Measurements from ENCODE around the gene PRR5L. TPM values are rescaled to one million over a fixed set of nuclear protein-coding genes. Genes with fewer than 3 reads are reported as not detected.

The PRR5L gene
- total RNA-seq, 2 donors from 2014 or later: 10.0 to 10.6 TPM

- peaks cover 32% of the 10 kb centered on the region for H3K27me3 Mint-ChIP-seq
- H3K36me3 Mint-ChIP-seq (ENCODE audit: low read depth): peaks cover 27% of the 10 kb centered on the region
- peak; percentile 25 for ATAC-seq (replicated peaks)
- peaks cover 11% of the 10 kb centered on the region for H3K4me1 Mint-ChIP-seq
- H3K27ac Mint-ChIP-seq: peak overlapping the region; percentile 36
- H3K9me3 Mint-ChIP-seq: no peaks in the 10 kb centered on the region
- peak overlapping the region; percentile 79 for H3K4me3 Mint-ChIP-seq
Observed at GRCh38 chr11:36377759-36378564, 81.9 kb downstream of the PRR5L start.

- Mint-ChIP-seq H3K9me3 (no peaks in the 10 kb centered on the region), H3K27me3 (peaks cover 28% of the 10 kb centered on the region), H3K4me3 (peak overlapping the region; percentile 79), H3K27ac (no peak overlapping the region), H3K4me1 (peaks cover 11% of the 10 kb centered on the region), H3K36me3 (ENCODE audit: low read depth) (peaks cover 27% of the 10 kb centered on the region)
- ATAC-seq (replicated peaks): no peak
Observed at GRCh38 chr11:36379653-36380052, 83.6 kb downstream of the PRR5L start.

GRCh38 chr11:36380296-36381014, 84.4 kb downstream of the PRR5L start:
- ATAC-seq (replicated peaks): no peak

GRCh38 chr11:36381015-36381360, 84.9 kb downstream of the PRR5L start:
- no peaks in the 10 kb centered on the region for H3K9me3 Mint-ChIP-seq

More at GRCh38 chr11:36380296-36381014, 84.4 kb downstream of the PRR5L start:
- Mint-ChIP-seq H3K4me1 (peaks cover 11% of the 10 kb centered on the region), H3K4me3 (peak overlapping the region; percentile 79), H3K27me3 (peaks cover 28% of the 10 kb centered on the region), H3K9me3 (no peaks in the 10 kb centered on the region), H3K27ac (no peak overlapping the region), H3K36me3 (ENCODE audit: low read depth) (peaks cover 27% of the 10 kb centered on the region)

GRCh38 chr11:36383195-36383594, 87.1 kb downstream of the PRR5L start:
- Mint-ChIP-seq H3K27ac (no peak overlapping the region), H3K4me1 (peaks cover 6% of the 10 kb centered on the region), H3K4me3 (no peak overlapping the region), H3K27me3 (peaks cover 18% of the 10 kb centered on the region), H3K9me3 (no peaks in the 10 kb centered on the region), H3K36me3 (ENCODE audit: low read depth) (peaks cover 22% of the 10 kb centered on the region)
- ATAC-seq (replicated peaks): no peak

More at GRCh38 chr11:36381015-36381360, 84.9 kb downstream of the PRR5L start:
- Mint-ChIP-seq H3K27ac (no peak overlapping the region), H3K4me1 (peaks cover 11% of the 10 kb centered on the region), H3K36me3 (ENCODE audit: low read depth) (peaks cover 27% of the 10 kb centered on the region), H3K4me3 (peak overlapping the region; percentile 79), H3K27me3 (peaks cover 26% of the 10 kb centered on the region)
- ATAC-seq (replicated peaks): no peak

- H3K4me3 Mint-ChIP-seq: no peak overlapping the region
- no peaks in the 10 kb centered on the region for H3K9me3 Mint-ChIP-seq
- peak; percentile 80 for ATAC-seq (replicated peaks)
- peaks cover 7% of the 10 kb centered on the region for H3K36me3 Mint-ChIP-seq (ENCODE audit: low read depth)
- peaks cover 7% of the 10 kb centered on the region for H3K27me3 Mint-ChIP-seq
- peaks cover 11% of the 10 kb centered on the region for H3K4me1 Mint-ChIP-seq
- peak overlapping the region; percentile 24 for H3K27ac Mint-ChIP-seq
Observed at GRCh38 chr11:36385121-36385970, 89.3 kb downstream of the PRR5L start.

GRCh38 chr11:36386411-36386810, 90.3 kb downstream of the PRR5L start:
- peaks cover 2% of the 10 kb centered on the region for H3K27me3 Mint-ChIP-seq
- ATAC-seq (replicated peaks): no peak
- H3K4me3 Mint-ChIP-seq: no peak overlapping the region
- no peak overlapping the region for H3K27ac Mint-ChIP-seq
- H3K9me3 Mint-ChIP-seq: no peaks in the 10 kb centered on the region
- H3K36me3 Mint-ChIP-seq (ENCODE audit: low read depth): no peaks in the 10 kb centered on the region
- H3K4me1 Mint-ChIP-seq: peaks cover 6% of the 10 kb centered on the region

GRCh38 chr11:36388071-36388470, 92.0 kb downstream of the PRR5L start:
- no peak for ATAC-seq (replicated peaks)
- no peak overlapping the region for H3K27ac Mint-ChIP-seq
- peaks cover 12% of the 10 kb centered on the region for H3K4me1 Mint-ChIP-seq
- no peaks in the 10 kb centered on the region for H3K36me3 Mint-ChIP-seq (ENCODE audit: low read depth)
- no peaks in the 10 kb centered on the region for H3K9me3 Mint-ChIP-seq
- no peaks in the 10 kb centered on the region for H3K27me3 Mint-ChIP-seq
- no peak overlapping the region for H3K4me3 Mint-ChIP-seq

GRCh38 chr11:36388951-36389350, 92.9 kb downstream of the PRR5L start:
- ATAC-seq (replicated peaks): no peak
- Mint-ChIP-seq H3K27ac (no peak overlapping the region), H3K4me1 (peaks cover 12% of the 10 kb centered on the region)

GRCh38 chr11:36389811-36390210, 93.7 kb downstream of the PRR5L start:
- H3K36me3 Mint-ChIP-seq (ENCODE audit: low read depth): no peaks in the 10 kb centered on the region
- ATAC-seq (replicated peaks): peak; percentile 67
- peak overlapping the region; percentile 75 for H3K27ac Mint-ChIP-seq
- H3K4me3 Mint-ChIP-seq: peak overlapping the region; percentile 39
- H3K4me1 Mint-ChIP-seq: peaks cover 19% of the 10 kb centered on the region
- no peaks in the 10 kb centered on the region for H3K27me3 Mint-ChIP-seq
- no peaks in the 10 kb centered on the region for H3K9me3 Mint-ChIP-seq

More at GRCh38 chr11:36388951-36389350, 92.9 kb downstream of the PRR5L start:
- no peaks in the 10 kb centered on the region for H3K36me3 Mint-ChIP-seq (ENCODE audit: low read depth)
- H3K27me3 Mint-ChIP-seq: no peaks in the 10 kb centered on the region
- H3K9me3 Mint-ChIP-seq: no peaks in the 10 kb centered on the region
- no peak overlapping the region for H3K4me3 Mint-ChIP-seq

- ATAC-seq (replicated peaks): peak; percentile 63
- Mint-ChIP-seq H3K27me3 (no peaks in the 10 kb centered on the region), H3K4me3 (peak overlapping the region; percentile 10), H3K9me3 (no peaks in the 10 kb centered on the region), H3K4me1 (peaks cover 24% of the 10 kb centered on the region), H3K36me3 (ENCODE audit: low read depth) (no peaks in the 10 kb centered on the region), H3K27ac (peak overlapping the region; percentile 26)
Observed at GRCh38 chr11:36390963-36391471, 94.9 kb downstream of the PRR5L start.

- Mint-ChIP-seq H3K27ac (peak overlapping the region; percentile 51), H3K4me3 (peak overlapping the region; percentile 34), H3K36me3 (ENCODE audit: low read depth) (no peaks in the 10 kb centered on the region), H3K4me1 (peaks cover 24% of the 10 kb centered on the region), H3K9me3 (no peaks in the 10 kb centered on the region), H3K27me3 (no peaks in the 10 kb centered on the region)
- ATAC-seq (replicated peaks): no peak
Observed at GRCh38 chr11:36392196-36392595, 96.1 kb downstream of the PRR5L start.

GRCh38 chr11:36394056-36394455, 98.0 kb downstream of the PRR5L start:
- H3K27ac Mint-ChIP-seq: no peak overlapping the region

GRCh38 chr11:36394926-36395325, 98.8 kb downstream of the PRR5L start:
- Mint-ChIP-seq H3K27ac (no peak overlapping the region), H3K4me1 (peaks cover 24% of the 10 kb centered on the region), H3K4me3 (peak overlapping the region; percentile 18)

More at GRCh38 chr11:36394056-36394455, 98.0 kb downstream of the PRR5L start:
- Mint-ChIP-seq H3K27me3 (no peaks in the 10 kb centered on the region), H3K9me3 (no peaks in the 10 kb centered on the region), H3K4me1 (peaks cover 24% of the 10 kb centered on the region), H3K36me3 (ENCODE audit: low read depth) (no peaks in the 10 kb centered on the region), H3K4me3 (peak overlapping the region; percentile 18)
- ATAC-seq (replicated peaks): peak; percentile 52

More at GRCh38 chr11:36394926-36395325, 98.8 kb downstream of the PRR5L start:
- H3K9me3 Mint-ChIP-seq: no peaks in the 10 kb centered on the region
- no peaks in the 10 kb centered on the region for H3K36me3 Mint-ChIP-seq (ENCODE audit: low read depth)
- peaks cover 2% of the 10 kb centered on the region for H3K27me3 Mint-ChIP-seq
- ATAC-seq (replicated peaks): peak; percentile 47
